Measurements from ENCODE around the gene COG1. TPM values are rescaled to one million over a fixed set of nuclear protein-coding genes. Genes with fewer than 3 reads are reported as not detected.

The COG1 gene
- total and polyA plus RNA-seq, 2 of the 8 experiments (the other 6 are each of a cell fraction or from before 2014, with no cell fraction given), result 11.0 to 19.5 TPM

DNA sequence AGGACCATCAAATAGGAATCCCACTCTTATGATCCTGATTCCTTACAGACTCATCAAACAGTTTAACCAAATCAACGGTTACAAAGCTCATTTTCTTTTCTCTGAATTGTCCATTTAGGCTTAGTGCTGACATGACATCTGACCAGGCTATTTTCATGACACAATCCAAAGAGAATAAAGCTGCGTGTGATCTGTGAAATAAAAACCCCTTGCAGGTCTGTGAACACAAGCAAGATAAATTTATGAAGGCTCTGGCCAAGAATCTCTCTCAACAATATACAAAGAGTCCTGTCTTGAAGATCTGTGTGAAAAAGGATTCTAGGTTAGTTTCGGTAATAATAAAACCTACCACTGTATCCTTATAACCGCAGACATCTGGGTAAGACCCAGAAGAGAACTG lies 22.0 kb downstream of the COG1 start:
- Histone ChIP-seq H2BK20ac (ENCODE audit: low read length) (no peak overlapping the region), H2AFZ (ENCODE audit: low read length) (no peak overlapping the region), H2BK12ac (ENCODE audit: low read depth, low read length) (no peak overlapping the region), H3K14ac (ENCODE audit: insufficient read length) (no peak overlapping the region), H2AK5ac (ENCODE audit: low read depth, low read length) (no peak overlapping the region), H3K56ac (replicated peaks; ENCODE audit: insufficient read length, low read depth, low read length) (no peak overlapping the region), H3K4me1 (replicated peaks in 1 of 4; ENCODE audit: control insufficient read depth in 3 of 4, insufficient read depth in 4 of 4, low read length in 3 of 4) (peaks cover 0 to 4% (median 0%) of the 10 kb centered on the region in 4 experiments; a peak in 2 of 7 replicates), H3K18ac (ENCODE audit: extremely low read depth, low read length) (no peak overlapping the region), H3K4me3 (ENCODE audit: extremely low read depth in 1 of 4, insufficient read depth in 2 of 4, low read depth in 3 of 4, low read length in 4 of 4) (no peak overlapping the region), H2BK120ac (replicated peaks; ENCODE audit: low read depth, low read length) (no peak overlapping the region), H4K5ac (ENCODE audit: insufficient read length, low read depth, low read length) (no peak overlapping the region), H2BK15ac (ENCODE audit: low read length) (no peak overlapping the region), H3K27ac (ENCODE audit: low read depth, low read length) (no peak overlapping the region), H3K9me3 (ENCODE audit: insufficient read depth in 2 of 2, low read depth in 1 of 2, low read length in 1 of 2) (no peaks in the 10 kb centered on the region), H3K79me1 (ENCODE audit: low read depth, low read length) (no peaks in the 10 kb centered on the region; the same call in 1 of the 2 replicates), H3K9ac (replicated peaks in 1 of 4; ENCODE audit: extremely low read depth in 1 of 4, low read depth in 3 of 4, low read length in 3 of 4) (no peak overlapping the region), H4K8ac (ENCODE audit: extremely low read depth, insufficient read depth, low read length) (no peak overlapping the region), H3K36me3 (ENCODE audit: control insufficient read depth in 2 of 4, insufficient read depth in 4 of 4, low read length in 3 of 4) (peaks cover 0 to 13% (median 1%) of the 10 kb centered on the region in 4 experiments; a peak in 4 of 8 replicates), H3K23me2 (ENCODE audit: low read depth, low read length) (no peaks in the 10 kb centered on the region), H3K4me2 (ENCODE audit: insufficient read depth in 1 of 2, low read depth in 2 of 2, low read length in 2 of 2) (no peak overlapping the region), H3K23ac (ENCODE audit: insufficient read length) (no peak overlapping the region), H4K20me1 (replicated peaks in 1 of 2; ENCODE audit: control insufficient read depth in 1 of 2, insufficient read depth in 2 of 2, low read length in 2 of 2) (peaks cover 5 to 6% of the 10 kb centered on the region in 2 experiments), H3K4ac (replicated peaks; ENCODE audit: insufficient read length, low read depth, low read length) (no peak overlapping the region), H3K27me3 (replicated peaks in 1 of 4; ENCODE audit: control insufficient read depth in 3 of 4, extremely low read depth in 1 of 4, insufficient read depth in 3 of 4, low read length in 3 of 4) (no peaks in the 10 kb centered on the region), H2BK5ac (ENCODE audit: low read depth, low read length) (no peak overlapping the region), H4K91ac (replicated peaks; ENCODE audit: insufficient read length, low read length) (no peak overlapping the region), H3K79me2 (ENCODE audit: control insufficient read depth in 1 of 2, insufficient read depth in 2 of 2, low read length in 2 of 2) (peaks cover 0 to 35% of the 10 kb centered on the region in 2 experiments; a peak in 3 of 4 replicates)
- ChIA-PET CTCF (ENCODE audit: partially characterized antibody) (interaction anchor here (0.6 to 3.9 kb wide), 13 partner anchors 11 to 201 kb away, joined by 3 to 22 read pairs (median 5); a partner anchor contains a TSS), POLR2A (ENCODE audit: partially characterized antibody) (interaction anchor here (0.7 to 3.4 kb wide), 7 partner anchors 7 to 77 kb away, joined by 3 to 13 read pairs (median 4); partner anchors contain the start of gene COG1)
- no peak for FAIRE-seq
- 78% methylated on average over 4 of the region's 4 CpGs; no CpG with 5 or more reads in 1 of the 2 experiments for WGBS, 2 experiments (ENCODE audit: extremely low coverage in 1 of 2, insufficient coverage in 1 of 2, insufficient read length in 1 of 2, insufficient replicate concordance in 2 of 2, low coverage in 1 of 2, low lambda C conversion rate in 2 of 2, missing lambda C conversion rate in 1 of 2)
- DNase-seq (ENCODE audit: low read depth in 1 of 2, low spot score in 2 of 2), result no peak
- TF ChIP-seq CREB1 (IDR thresholded peaks at IDR 0.05) (no peak), RFX5 (IDR thresholded peaks at IDR 0.05; ENCODE audit: borderline replicate concordance, low read depth, low read length) (no peak), HDAC6 (IDR thresholded peaks at IDR 0.05; ENCODE audit: low read depth, low read length) (no peak), SUZ12 (IDR thresholded peaks at IDR 0.05; ENCODE audit: low read length) (no peak), KDM5A (IDR thresholded peaks at IDR 0.05; ENCODE audit: low read length) (no peak), RNF2 (IDR thresholded peaks at IDR 0.05; ENCODE audit: borderline replicate concordance, low read depth, low read length, missing control alignments, poor library complexity, severe bottlenecking) (no peak), BACH1 (IDR thresholded peaks at IDR 0.05; ENCODE audit: low read length) (no peak), CBX5 (IDR thresholded peaks at IDR 0.05; ENCODE audit: low read depth, low read length) (no peak), TBP (IDR thresholded peaks at IDR 0.05; ENCODE audit: low read depth, low read length) (no peak), SP2 (IDR thresholded peaks at IDR 0.05; ENCODE audit: low read length) (no peak), POU5F1 (IDR thresholded peaks at IDR 0.05; ENCODE audit: low read depth, low read length) (no peak), MAX (IDR thresholded peaks at IDR 0.05) (no peak)
- TF ChIP-seq, protein P1, sequence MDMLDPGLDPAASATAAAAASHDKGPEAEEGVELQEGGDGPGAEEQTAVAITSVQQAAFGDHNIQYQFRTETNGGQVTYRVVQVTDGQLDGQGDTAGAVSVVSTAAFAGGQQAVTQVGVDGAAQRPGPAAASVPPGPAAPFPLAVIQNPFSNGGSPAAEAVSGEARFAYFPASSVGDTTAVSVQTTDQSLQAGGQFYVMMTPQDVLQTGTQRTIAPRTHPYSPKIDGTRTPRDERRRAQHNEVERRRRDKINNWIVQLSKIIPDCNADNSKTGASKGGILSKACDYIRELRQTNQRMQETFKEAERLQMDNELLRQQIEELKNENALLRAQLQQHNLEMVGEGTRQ (IDR thresholded peaks at IDR 0.05; ENCODE audit: low read length), result no peak
